HuH-7 (cell line): Measurements from ENCODE around the gene ORM2.
"Not testable (repeated sequence)": the region's sequence is repeated elsewhere in the genome, so short reads cannot be mapped to it uniquely, and the experiment has no call there.

ENCODE experiments used
- DNase-seq: peaks from one replicate; pipeline ENCODE4 v3.0.0; 2011; ENCODE audit warnings: low spot score

Gene ORM2

GRCh38 chr9:114332474-114333040 is 2.9 kb downstream of the ORM2 start:
- not testable (repeated sequence) for DNase-seq

DNA sequence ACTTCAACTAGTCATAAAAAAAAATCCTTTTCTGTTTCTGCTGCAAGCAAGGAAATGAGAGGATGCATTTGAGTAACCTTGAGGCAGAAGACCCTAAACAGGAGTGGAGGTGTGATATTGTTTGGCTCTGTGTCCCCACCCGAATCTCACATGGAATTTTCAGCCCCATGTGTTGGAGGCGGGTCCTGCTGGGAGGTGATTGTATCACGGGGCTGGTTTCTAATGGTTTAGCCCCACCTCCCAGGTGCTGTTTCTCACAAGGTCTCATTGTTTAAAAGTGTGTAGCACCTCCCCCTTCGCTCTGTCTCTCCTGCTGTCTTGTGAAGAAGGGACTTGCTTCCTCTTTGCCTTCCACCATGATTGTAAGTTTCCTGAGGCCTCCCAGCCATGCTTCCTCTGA is 4.0 kb downstream of the ORM2 start:
- DNase-seq, result not testable (repeated sequence)

DNA sequence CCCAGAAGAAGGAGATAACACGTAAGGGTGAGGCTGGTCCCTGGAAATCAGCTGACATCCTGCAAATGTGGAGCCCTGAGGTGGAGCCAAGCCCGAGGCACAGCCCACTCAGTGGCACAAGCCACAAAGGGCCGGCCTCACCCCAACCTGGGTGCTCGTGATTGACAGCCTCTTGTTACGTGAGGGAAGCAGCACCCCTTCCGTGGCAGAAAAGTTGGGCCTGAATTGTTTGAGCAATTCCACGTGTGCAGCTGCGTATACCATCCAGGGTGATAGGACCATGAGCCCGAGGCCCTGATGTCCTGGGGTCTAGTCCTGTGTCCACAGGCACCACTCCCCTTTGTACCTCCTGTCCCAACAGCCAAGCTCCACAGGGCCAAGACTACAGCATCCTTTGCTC is 4.8 kb downstream of the ORM2 start:
- no peak for DNase-seq

DNA sequence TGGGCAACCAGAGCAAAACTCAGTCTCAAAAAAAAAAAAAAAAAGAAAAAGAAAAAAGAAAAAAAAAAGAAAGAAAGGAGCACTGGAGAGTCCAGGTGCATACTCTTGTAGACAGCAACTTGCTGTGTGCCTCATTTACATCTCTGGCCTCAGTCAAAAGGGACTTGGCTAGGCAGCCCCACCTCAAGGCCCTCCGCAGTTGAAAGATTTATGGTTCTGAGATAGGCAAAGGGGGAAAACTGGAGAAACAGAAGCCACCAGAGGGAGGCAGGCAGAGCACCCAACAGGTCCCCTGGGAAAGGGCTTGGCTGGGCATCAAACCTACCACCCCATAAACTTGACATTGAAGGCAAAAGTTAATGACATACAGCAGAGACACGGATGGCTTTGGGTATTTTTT is 6.1 kb downstream of the ORM2 start:
- no peak for DNase-seq

DNA sequence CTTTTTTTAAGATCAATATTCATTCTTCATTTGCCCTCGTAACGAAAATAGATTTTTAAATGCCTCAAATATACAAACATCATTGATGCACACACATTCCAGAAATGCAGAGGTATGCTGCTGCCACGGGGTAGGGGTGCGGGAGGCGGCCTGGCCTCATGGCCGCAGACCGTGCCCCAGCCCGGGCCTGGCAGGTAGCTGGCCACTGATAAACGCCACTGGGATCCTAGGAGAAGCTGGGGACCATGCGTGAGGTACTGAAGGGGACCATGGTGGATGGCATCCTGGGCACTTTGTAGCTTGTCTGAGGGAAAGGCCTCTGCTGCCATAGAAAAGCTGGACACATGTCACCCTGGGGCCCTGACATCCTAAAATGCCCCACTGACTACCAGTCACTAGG is 6.5 kb downstream of the ORM2 start:
- DNase-seq, result no peak

DNA sequence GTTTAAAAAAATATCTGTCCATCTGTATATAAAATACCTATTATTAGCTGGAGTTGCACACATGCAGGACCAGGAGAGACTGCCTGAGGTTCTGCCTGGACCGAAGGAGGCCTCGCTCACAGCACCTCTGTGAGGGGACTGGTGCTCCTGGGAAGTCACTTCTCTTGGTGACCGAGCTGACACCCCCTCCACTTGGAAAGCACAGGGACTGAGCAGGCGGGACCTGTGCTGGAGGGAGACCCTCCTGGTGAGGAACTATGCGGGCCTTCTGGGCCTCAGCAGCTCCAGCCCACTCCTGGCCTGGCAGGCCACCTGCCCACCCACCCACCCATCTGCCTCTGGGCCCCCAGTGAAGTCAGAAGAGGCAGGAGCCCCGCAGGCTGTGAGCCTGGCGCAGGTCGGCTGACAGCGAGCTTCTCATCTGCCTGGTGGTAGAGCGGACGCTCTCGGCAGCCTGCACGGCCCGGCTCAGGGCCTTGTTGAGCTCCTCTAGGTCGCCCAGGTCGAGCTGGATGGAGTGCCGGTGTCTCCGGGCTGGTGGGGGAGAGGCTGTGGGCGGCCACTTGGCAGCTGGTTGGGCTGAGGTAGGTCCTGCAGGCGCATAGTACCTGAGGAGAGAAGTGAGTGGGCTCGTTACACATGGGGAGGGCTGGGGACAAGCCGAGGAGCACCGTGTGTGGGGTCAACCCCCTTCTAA is 7.2 kb downstream of the ORM2 start:
- no peak for DNase-seq

DNA sequence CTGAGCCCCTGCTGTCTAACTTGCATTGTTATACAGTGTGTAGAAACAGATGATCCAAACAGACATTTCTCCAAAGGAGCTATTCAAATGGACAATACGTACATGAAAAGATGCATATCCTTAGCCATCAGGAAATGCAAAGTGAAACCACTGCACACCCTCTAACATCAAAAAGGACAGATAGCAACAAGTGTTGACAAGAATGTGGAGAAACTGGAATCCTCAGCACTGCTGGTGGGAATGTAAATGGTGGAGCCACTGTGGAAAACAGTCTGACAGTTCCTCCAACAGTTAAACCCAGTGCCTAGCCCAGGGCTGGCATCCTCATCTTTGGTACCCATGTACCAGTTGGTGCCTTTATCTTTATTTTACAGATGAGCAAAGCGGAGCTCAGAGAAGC is 8.5 kb downstream of the ORM2 start:
- DNase-seq, result no peak

- DNase-seq, result peak; percentile 98
These were observed 9.7 kb downstream of the ORM2 start for GRCh38 chr9:114339130-114339908.

DNA sequence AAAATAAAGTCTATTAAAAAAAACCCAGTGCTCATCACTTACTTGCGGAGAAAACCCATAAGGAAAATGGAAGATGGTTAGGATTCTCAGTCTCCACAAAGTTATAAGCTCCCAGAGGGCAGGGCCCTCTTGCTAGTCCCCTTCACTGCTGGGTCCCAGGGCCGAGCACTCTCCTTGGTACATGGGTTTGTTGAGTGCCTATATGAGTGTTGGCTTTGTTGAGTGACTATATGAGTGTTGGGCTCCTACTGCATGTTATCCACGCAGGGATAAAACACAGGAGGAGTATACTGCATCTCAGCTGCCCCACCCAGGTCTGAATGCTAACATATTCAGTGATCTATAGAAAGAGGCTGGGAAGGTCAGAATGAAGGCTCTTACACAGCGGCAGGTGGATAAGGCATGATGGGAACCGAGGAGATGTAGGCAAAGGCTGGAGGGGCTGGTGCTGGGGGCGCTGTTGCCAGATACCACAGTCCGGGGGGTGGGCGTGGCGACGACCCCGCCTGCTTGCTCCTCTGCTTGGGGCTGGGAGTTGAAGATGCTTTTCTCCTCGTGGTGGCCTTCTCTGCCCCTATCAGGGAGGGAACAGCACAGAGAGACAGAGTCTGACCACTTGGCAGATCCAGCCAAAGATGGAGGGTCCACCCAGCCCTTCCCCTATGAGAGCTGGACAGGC is 11.6 kb downstream of the ORM2 start:
- DNase-seq, result no peak

GRCh38 chr9:114341991-114342390 is 12.3 kb downstream of the ORM2 start:
- no peak for DNase-seq

DNA sequence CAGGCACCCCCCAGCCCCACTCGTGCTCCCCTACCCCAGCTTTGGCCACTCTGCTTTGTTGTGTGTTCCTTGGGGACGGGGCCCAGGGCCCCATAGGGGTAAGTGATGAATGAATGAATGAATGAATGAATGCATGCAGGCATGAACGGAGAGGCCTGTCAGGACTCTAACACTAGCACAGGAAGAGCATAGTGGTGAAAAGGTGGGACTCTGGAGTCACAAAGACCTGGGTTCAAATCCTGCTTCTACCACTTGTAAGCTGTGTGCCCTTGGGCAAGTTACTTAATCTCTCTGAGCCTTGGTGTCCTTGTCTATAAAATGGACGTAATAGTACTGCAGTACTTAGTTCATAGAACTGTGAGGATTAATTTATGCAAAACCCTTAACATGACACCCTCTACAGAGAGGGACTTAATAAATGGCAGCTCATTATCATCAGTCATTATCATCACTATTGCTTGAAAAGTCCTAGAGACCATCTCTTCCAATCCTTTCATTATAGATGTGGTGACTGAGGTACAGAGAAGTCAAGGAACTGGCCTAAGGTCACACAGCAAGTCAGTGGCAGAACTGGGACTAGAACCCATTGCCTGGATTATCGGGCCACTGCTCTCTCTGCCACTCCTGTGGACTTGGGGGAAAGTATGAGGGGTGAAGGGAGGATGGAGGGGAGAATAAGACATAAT is 13.2 kb downstream of the ORM2 start:
- DNase-seq, result no peak

- no peak for DNase-seq
These were observed 14.0 kb downstream of the ORM2 start for GRCh38 chr9:114343471-114344187.

DNA sequence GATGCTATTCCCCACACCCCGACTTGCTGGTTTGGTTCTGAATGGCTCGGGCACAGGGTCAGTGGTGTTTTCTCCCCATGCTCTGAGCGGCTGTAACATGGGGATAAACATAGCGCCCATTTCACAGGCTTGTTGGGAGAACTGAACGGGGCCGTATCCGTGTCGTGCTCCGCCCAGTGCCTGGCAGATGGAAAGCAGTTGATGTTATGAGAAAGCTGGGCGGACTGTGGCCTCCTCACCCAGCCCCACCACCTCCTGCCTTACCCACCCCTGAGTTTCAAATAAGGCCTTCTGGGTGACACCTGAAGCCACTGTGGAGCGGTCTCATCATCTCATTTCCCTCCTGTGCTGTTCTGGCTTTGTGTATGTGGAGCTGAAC is 14.5 kb downstream of the ORM2 start:
- no peak for DNase-seq

GRCh38 chr9:114344692-114345091 is 15.0 kb downstream of the ORM2 start:
- no peak for DNase-seq

DNA sequence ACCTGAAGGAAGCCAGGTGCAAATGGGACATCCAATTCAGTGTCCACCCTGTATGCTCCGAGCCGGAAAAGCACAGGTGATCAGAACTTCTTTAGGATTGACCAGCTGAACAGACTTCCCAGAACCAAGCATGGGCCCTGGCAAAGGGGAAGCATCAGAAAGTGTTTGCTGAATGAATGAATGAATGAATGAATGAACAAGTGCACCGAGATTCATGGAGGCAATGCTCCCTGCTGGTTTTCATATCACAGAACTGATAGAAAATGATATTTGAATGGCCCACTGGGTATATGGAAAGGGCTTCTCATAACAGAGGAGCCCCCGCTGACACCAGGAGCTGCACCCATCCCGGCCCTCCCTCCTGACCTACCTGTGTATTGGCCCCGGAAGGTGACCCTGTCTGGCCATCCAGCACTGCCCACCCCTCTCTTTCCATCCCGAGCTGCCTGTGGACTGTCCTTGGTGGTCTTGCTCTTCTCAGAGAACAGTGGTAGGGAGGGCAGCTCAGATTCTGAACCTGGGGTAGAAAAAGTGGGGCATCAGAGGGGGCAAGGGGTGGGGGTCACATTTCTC is 15.9 kb downstream of the ORM2 start:
- no peak for DNase-seq

- DNase-seq, result no peak
These were observed 16.5 kb downstream of the ORM2 start for GRCh38 chr9:114346146-114346545.

DNA sequence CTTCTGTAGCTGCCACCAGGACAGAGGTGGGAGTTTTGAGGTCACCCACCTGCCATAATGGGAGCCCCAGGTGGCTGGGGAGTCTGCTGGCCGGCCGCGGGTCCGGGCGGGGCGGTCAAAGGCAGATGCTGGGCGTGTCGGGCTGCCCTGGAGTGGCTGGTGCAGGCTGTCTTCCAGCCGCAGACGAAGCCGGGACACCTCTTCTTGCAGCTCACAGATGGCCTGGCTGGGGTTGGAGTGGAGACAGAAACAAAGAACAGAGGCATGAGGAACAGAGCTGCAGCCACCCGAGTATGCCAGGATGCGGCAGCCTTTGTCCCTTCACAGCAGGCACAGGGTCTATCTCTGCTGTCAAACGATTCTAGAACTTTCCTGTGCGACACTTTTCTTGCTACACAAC is 18.0 kb downstream of the ORM2 start:
- DNase-seq, result no peak

DNA sequence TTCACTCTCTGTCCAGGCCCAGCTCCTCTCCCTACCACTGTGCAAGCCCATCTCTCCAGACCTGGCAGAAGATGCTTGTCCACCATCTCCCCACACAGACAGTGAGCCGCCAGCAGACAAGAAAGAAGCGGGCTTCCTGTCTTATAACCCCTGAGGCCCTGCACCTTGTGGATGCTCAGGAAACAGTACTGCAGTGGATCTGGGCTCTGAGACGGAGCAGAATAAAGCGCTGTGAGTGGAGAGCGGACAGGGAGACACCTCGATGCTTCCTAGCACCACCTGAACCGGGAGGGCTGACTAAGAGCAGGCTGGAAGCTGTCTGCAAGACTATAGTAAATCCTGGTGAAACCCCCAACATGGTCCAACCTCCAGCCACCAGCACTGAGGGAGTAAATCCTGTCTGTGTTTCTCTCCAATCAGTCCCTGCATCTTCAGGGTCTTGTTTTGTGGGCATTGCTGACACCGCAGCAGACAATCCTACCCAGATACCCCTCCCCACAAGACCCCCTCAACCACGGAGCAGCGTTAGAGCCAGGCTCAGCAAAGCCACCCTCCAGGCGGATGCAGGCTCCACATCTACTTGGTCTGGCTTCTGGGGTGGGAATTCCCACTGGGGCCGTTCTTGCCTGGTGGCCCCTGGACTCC is 18.7 kb downstream of the ORM2 start:
- no peak for DNase-seq

- peak; percentile 43 for DNase-seq
These were observed 19.3 kb downstream of the ORM2 start for GRCh38 chr9:114348906-114349482.

- no peak for DNase-seq
These were observed 20.2 kb downstream of the ORM2 start for GRCh38 chr9:114349713-114350480.
